Transverse colon (tissue), 4 donors: ENCODE results near the gene TRPM3. TPM values are rescaled to one million over a fixed set of nuclear protein-coding genes. Genes with fewer than 3 reads are reported as not detected.

Experiments
- DNase-seq: peaks from one replicate; pipeline ENCODE4 v3.0.0-alpha.2; 2019
- H3K27ac ChIP-seq, 4 donors: fragments of 200-600 bp; sonication (generic); 2 replicates each; pipeline ENCODE4 v1.5.1; 2016 to 2018; ENCODE audit warnings: inconsistent platforms in 4 of 4
- H3K27me3 ChIP-seq: fragments of 200-600 bp; sonication (generic); 2 replicates; pipeline ENCODE4 v1.5.1; 2017; ENCODE audit warnings: inconsistent platforms
- H3K36me3 ChIP-seq, 4 donors: fragments of 200-600 bp; sonication (generic); 2 replicates each; pipeline ENCODE4 v1.5.1; 2017 to 2019; ENCODE audit warnings: inconsistent platforms in 4 of 4
- H3K4me1 ChIP-seq, 4 donors: fragments of 200-600 bp; sonication (generic); 2 replicates each; pipeline ENCODE4 v1.5.1; 2017 to 2020; ENCODE audit warnings: inconsistent platforms in 4 of 4
- H3K4me3 ChIP-seq, 4 donors: fragments of 200-600 bp; sonication (generic); 1 replicate in 1 of 4; 2 replicates in 3 of 4; pipeline versions ENCODE4 v1.5.1 to v1.6.1; 2017 to 2019; ENCODE audit warnings: inconsistent platforms in 4 of 4
- H3K9me3 ChIP-seq, 2 donors: fragments of 200-600 bp; sonication (generic); 2 replicates each; pipeline ENCODE4 v1.5.1; 2017 to 2019; ENCODE audit warnings: inconsistent platforms in 2 of 2
- CTCF ChIP-seq, 5 experiments: fragments of 200-600 bp in 3 of 5; fragments of 450-650 bp in 2 of 5; sonication (generic) in 3 of 5; IDR thresholded peaks; 1 replicate in 2 of 5; 2 replicates in 3 of 5; pipeline ENCODE4 v1.5.1; 2016 to 2017; ENCODE audit warnings: antibody characterized with exemption in 5 of 5, inconsistent platforms in 3 of 5, mild to moderate bottlenecking in 2 of 5, moderate library complexity in 1 of 5
- EP300 ChIP-seq: sonication (generic); formaldehyde crosslinking; IDR thresholded peaks from one replicate; pipeline ENCODE4 v1.6.1; 2017; ENCODE audit warnings: antibody characterized with exemption, low read depth
- POLR2A ChIP-seq: fragments of 450-650 bp; IDR thresholded peaks from one replicate; pipeline ENCODE4 v1.6.1; 2016; ENCODE audit warnings: antibody characterized with exemption, mild to moderate bottlenecking, moderate library complexity
- POLR2AphosphoS5 ChIP-seq, 3 donors: sonication (generic); formaldehyde crosslinking; IDR thresholded peaks; one replicate each; pipeline ENCODE4 v1.6.1; 2016; ENCODE audit warnings: antibody characterized with exemption in 3 of 3
- WGBS, 2 donors: methylation state at CpG; one replicate each; pipeline ENCODE4 v1.1.5; 2018; ENCODE audit warnings: low coverage in 1 of 2; 5-methylcytosine and 5-hydroxymethylcytosine counted together
- in situ Hi-C, 4 donors: fragments of 200-750 bp; cut with MboI; loops; one replicate each; pipeline versions ENCODE4 v1.15.0 to v1.15.1; 2017; ENCODE audit warnings: low sequenced_read_pairs in 3 of 4, low pct_ligation_motif_present in 1 of 4, low pct_unique_long_range_greater_than_20kb in 1 of 4
- intact Hi-C: fragments of 100-400 bp; cut with DNase I; formaldehyde crosslinking; loops from one replicate; pipeline ENCODE4 v1.15.1; 2023; ENCODE audit warnings: low total_unique reads
- total RNA-seq, 4 donors: library from RNA; depleted of rRNA; stranded (reverse); fragments of >200 nt; gene quantifications; one replicate each; pipeline ENCODE4 v1.1.0, GENCODE V29; 2016

Gene TRPM3
- total RNA-seq, 4 donors from 2014 or later: 0.16 to 1.2 (median 0.32) TPM

DNA sequence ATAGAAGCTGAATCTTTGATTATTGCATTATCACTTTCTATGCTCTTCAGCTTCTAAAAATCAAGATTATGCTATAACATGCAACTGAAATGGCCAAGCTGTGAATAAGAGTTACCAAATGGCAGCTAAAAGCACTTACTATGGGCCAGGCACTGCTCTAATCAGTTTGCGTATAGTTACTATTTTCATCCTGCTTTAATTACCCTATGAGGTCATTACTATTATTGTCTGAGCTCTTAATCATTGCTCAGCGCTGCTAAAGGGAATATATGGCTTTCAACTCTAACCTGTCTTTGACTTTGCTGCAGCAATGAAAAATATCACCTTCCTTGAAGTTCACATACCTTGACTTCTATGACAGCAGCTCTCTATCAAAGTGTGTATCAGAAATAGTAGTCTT is 210.8 kb downstream of the TRPM3 start:
- no peak overlapping the region for H3K4me3 ChIP-seq
- intact Hi-C loops: no loop called here
- in situ Hi-C loops: loop anchor here in 1 of 4 donors (25.0 kb wide), 1 partner anchor 327 kb away; no protein-coding TSS in a partner anchor
- no peak for TF ChIP-seq POLR2A
- no peak for TF ChIP-seq EP300
- TF ChIP-seq POLR2AphosphoS5 (IDR thresholded peaks at IDR 0.05): no peak
- TF ChIP-seq CTCF (IDR thresholded peaks at IDR 0.05): no peak
- H3K36me3 ChIP-seq: no peaks in the 10 kb centered on the region
- H3K4me1 ChIP-seq: no peaks in the 10 kb centered on the region
- no peaks in the 10 kb centered on the region for H3K27me3 ChIP-seq
- DNase-seq: no peak
- H3K9me3 ChIP-seq: no peaks in the 10 kb centered on the region
- H3K27ac ChIP-seq: no peak overlapping the region
- 65 to 86% methylated on average over 2 of the region's 2 CpGs for WGBS, 2 donors

DNA sequence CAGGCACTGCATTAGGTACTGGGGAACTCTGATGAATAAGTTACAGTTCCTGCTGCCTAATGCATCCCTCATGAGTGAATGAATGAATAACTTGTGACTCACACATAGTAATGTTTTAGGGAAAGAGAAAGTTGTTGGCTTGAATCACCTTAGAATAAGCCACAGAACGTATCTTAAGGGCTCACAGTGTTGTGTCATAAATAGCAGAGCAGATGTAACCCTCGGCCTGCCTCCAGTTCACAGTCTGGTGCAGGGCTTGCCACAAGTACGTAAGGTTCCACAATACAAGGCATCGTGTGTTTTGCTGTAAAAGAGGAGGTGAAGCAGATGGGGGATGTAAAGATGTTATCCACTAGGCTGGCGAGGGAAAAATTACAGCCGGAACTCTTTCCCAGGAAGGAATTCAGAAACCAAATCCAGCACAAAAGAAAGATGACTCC is 218.7 kb downstream of the TRPM3 start:
- Histone ChIP-seq H3K27me3 (no peaks in the 10 kb centered on the region), H3K9me3 (no peaks in the 10 kb centered on the region), H3K4me3 (no peak overlapping the region), H3K4me1 (no peaks in the 10 kb centered on the region), H3K27ac (no peak overlapping the region), H3K36me3 (no peaks in the 10 kb centered on the region)
- 44 to 53% methylated on average over 6 of the region's 6 CpGs for WGBS, 2 donors
- no peak for DNase-seq
- intact Hi-C loops (no loop called here), in situ Hi-C loops (loop anchor here in 1 of 4 donors (25.0 kb wide), 1 partner anchor 335 kb away; no protein-coding TSS in a partner anchor)
- TF ChIP-seq EP300: no peak
- no peak for TF ChIP-seq CTCF (IDR thresholded peaks at IDR 0.05)
- TF ChIP-seq POLR2AphosphoS5 (IDR thresholded peaks at IDR 0.05): no peak
- no peak for TF ChIP-seq POLR2A

DNA sequence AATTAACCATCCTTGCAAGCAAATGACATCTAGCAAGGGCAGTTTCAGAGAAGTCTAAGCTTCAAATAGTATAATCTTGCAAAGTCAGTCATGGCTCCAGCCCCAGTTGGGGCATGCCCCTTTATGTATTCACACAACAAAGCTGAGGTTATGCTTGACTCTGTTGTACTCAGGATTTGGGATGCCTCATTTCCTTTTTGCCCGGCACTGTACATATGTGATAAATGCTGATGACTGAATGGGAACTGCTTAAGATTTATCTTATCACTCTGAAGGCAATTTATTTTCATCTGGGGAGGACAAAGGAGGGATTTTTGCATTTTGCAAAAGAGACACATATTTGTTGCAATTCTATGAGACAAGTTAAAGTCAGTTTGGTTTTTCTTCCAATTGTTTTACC is 219.2 kb downstream of the TRPM3 start:
- H3K27ac ChIP-seq: no peak overlapping the region
- DNase-seq: no peak
- no peak overlapping the region for H3K4me3 ChIP-seq
- 79 to 100% methylated on average over 1 of the region's 1 CpG for WGBS, 2 donors
- no peaks in the 10 kb centered on the region for H3K36me3 ChIP-seq
- no peaks in the 10 kb centered on the region for H3K27me3 ChIP-seq
- TF ChIP-seq CTCF (IDR thresholded peaks at IDR 0.05): no peak
- TF ChIP-seq EP300: no peak
- TF ChIP-seq POLR2A: no peak
- TF ChIP-seq POLR2AphosphoS5 (IDR thresholded peaks at IDR 0.05): no peak
- intact Hi-C loops: no loop called here
- H3K9me3 ChIP-seq: no peaks in the 10 kb centered on the region
- in situ Hi-C loops: loop anchor here in 1 of 4 donors (25.0 kb wide), 1 partner anchor 335 kb away; no protein-coding TSS in a partner anchor
- H3K4me1 ChIP-seq: no peaks in the 10 kb centered on the region

DNA sequence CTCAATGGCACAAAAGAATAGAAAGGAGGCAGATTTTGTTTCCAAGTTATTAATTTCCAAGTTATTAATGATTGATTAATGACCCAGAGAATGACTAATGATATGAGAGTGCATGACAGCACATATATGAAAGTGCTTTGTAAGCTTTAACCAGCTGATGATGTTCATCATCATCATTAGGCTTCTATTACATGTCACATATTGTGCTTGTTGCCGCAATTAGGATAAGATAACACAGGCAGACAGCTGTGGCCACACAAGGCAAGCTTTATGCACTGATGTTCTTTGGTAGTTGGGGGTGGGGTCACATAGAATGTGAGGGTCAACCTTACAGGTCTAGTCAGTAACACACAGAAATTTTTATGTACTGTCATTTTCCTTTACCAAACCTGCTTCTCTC is 219.7 kb downstream of the TRPM3 start:
- no peaks in the 10 kb centered on the region for H3K4me1 ChIP-seq
- WGBS, 2 donors: 87 to 100% methylated on average over 1 of the region's 1 CpG
- no peaks in the 10 kb centered on the region for H3K36me3 ChIP-seq
- no peak overlapping the region for H3K27ac ChIP-seq
- in situ Hi-C loops (loop anchor here in 1 of 4 donors (25.0 kb wide), 1 partner anchor 336 kb away; no protein-coding TSS in a partner anchor), intact Hi-C loops (no loop called here)
- no peak for TF ChIP-seq CTCF (IDR thresholded peaks at IDR 0.05)
- TF ChIP-seq POLR2AphosphoS5 (IDR thresholded peaks at IDR 0.05): no peak
- no peak for TF ChIP-seq EP300
- no peak for TF ChIP-seq POLR2A
- no peak for DNase-seq
- no peaks in the 10 kb centered on the region for H3K9me3 ChIP-seq
- no peak overlapping the region for H3K4me3 ChIP-seq
- no peaks in the 10 kb centered on the region for H3K27me3 ChIP-seq
